Activated CD4-positive, alpha-beta T cell treated with anti-CD3 and anti-CD28 coated beads, Interleukin-2, amount 10 ng/mL, durations not matched to agents 24 days and 14 days (primary cell): ENCODE measurements around the gene MCF2L. TPM values are rescaled to one million over a fixed set of nuclear protein-coding genes. Genes with fewer than 3 reads are reported as not detected.
"Not testable (repeated sequence)": the region's sequence is repeated elsewhere in the genome, so short reads cannot be mapped to it uniquely, and the experiment has no call there.

Experiments used
- DNase-seq: peaks from one replicate; pipeline ENCODE4 v3.0.0; 2022
- H3K27ac Mint-ChIP-seq: one replicate; pipeline ENCODE4 v1.8.0; 2022; ENCODE audit warnings: mild to moderate bottlenecking, mixed read lengths
- H3K27me3 Mint-ChIP-seq: one replicate; pipeline ENCODE4 v1.8.0; 2022; ENCODE audit warnings: mixed read lengths
- H3K36me3 Mint-ChIP-seq: one replicate; pipeline ENCODE4 v1.8.0; 2022; ENCODE audit warnings: low read depth, mild to moderate bottlenecking, mixed read lengths
- H3K4me1 Mint-ChIP-seq: one replicate; pipeline ENCODE4 v1.8.0; 2021; ENCODE audit warnings: mixed read lengths
- H3K4me3 Mint-ChIP-seq: one replicate; pipeline ENCODE4 v1.8.0; 2022; ENCODE audit warnings: mild to moderate bottlenecking, moderate library complexity, mixed read lengths
- H3K9me3 Mint-ChIP-seq: one replicate; pipeline ENCODE4 v1.8.0; 2021; ENCODE audit warnings: mixed read lengths
- intact Hi-C: fragments of 100-400 bp; cut with micrococcal nuclease; formaldehyde crosslinking; loops from one replicate; pipeline ENCODE4 v1.15.1; 2023
- total RNA-seq: library from RNA; stranded (reverse); gene quantifications from 2 replicates; pipeline ENCODE4 v1.2.3, GENCODE V29; 2022

Gene MCF2L
- total RNA-seq, 1 donor from 2014 or later, result 0.09 TPM

GRCh38 chr13:113110048-113110851 is 141.2 kb downstream of the MCF2L start:
- intact Hi-C loops, result no loop called here
- Mint-ChIP-seq H3K4me3 (no peak overlapping the region), H3K9me3 (no peaks in the 10 kb centered on the region), H3K36me3 (peaks cover 4% of the 10 kb centered on the region), H3K27me3 (peaks cover 8% of the 10 kb centered on the region), H3K27ac (no peak overlapping the region), H3K4me1 (no peaks in the 10 kb centered on the region)
- DNase-seq, result no peak

GRCh38 chr13:113110852-113111315 is 141.9 kb downstream of the MCF2L start:
- H3K9me3 Mint-ChIP-seq, result no peaks in the 10 kb centered on the region
- H3K4me3 Mint-ChIP-seq, result no peak overlapping the region
- peaks cover 8% of the 10 kb centered on the region for H3K27me3 Mint-ChIP-seq
- no peak for DNase-seq
- peaks cover 4% of the 10 kb centered on the region for H3K36me3 Mint-ChIP-seq
- H3K4me1 Mint-ChIP-seq, result no peaks in the 10 kb centered on the region
- intact Hi-C loops, result no loop called here
- no peak overlapping the region for H3K27ac Mint-ChIP-seq

GRCh38 chr13:113111821-113112220 is 142.8 kb downstream of the MCF2L start:
- H3K36me3 Mint-ChIP-seq, H3K27me3 Mint-ChIP-seq, H3K9me3 Mint-ChIP-seq, H3K27ac Mint-ChIP-seq, H3K4me3 Mint-ChIP-seq, DNase-seq, intact Hi-C loops, H3K4me1 Mint-ChIP-seq: not testable (repeated sequence)

- H3K36me3 Mint-ChIP-seq, intact Hi-C loops, DNase-seq, H3K4me3 Mint-ChIP-seq, H3K27me3 Mint-ChIP-seq, H3K4me1 Mint-ChIP-seq, H3K27ac Mint-ChIP-seq, H3K9me3 Mint-ChIP-seq: not testable (repeated sequence)
These were observed 143.5 kb downstream of the MCF2L start for GRCh38 chr13:113112475-113112874.

- DNase-seq, result no peak
- H3K4me1 Mint-ChIP-seq, result no peaks in the 10 kb centered on the region
- H3K27me3 Mint-ChIP-seq, result peaks cover 8% of the 10 kb centered on the region
- H3K9me3 Mint-ChIP-seq, result no peaks in the 10 kb centered on the region
- H3K36me3 Mint-ChIP-seq, result peaks cover 3% of the 10 kb centered on the region
- intact Hi-C loops, result no loop called here
- H3K27ac Mint-ChIP-seq, result no peak overlapping the region
- H3K4me3 Mint-ChIP-seq, result no peak overlapping the region
These were observed 144.2 kb downstream of the MCF2L start for GRCh38 chr13:113112893-113113845.

GRCh38 chr13:113113846-113114271 is 144.8 kb downstream of the MCF2L start:
- Mint-ChIP-seq H3K27ac (no peak overlapping the region), H3K36me3 (peaks cover 3% of the 10 kb centered on the region), H3K4me3 (no peak overlapping the region), H3K27me3 (peaks cover 8% of the 10 kb centered on the region), H3K9me3 (no peaks in the 10 kb centered on the region), H3K4me1 (no peaks in the 10 kb centered on the region)
- intact Hi-C loops, result no loop called here
- DNase-seq, result no peak

- no peak for DNase-seq
- peaks cover 5% of the 10 kb centered on the region for H3K27me3 Mint-ChIP-seq
- H3K36me3 Mint-ChIP-seq, result no peaks in the 10 kb centered on the region
- no peak overlapping the region for H3K4me3 Mint-ChIP-seq
- intact Hi-C loops, result no loop called here
- H3K4me1 Mint-ChIP-seq, result no peaks in the 10 kb centered on the region
- no peak overlapping the region for H3K27ac Mint-ChIP-seq
- no peaks in the 10 kb centered on the region for H3K9me3 Mint-ChIP-seq
These were observed 145.7 kb downstream of the MCF2L start for GRCh38 chr13:113114511-113115362.

GRCh38 chr13:113115363-113116205 is 146.6 kb downstream of the MCF2L start:
- H3K27ac Mint-ChIP-seq, result no peak overlapping the region
- no peak for DNase-seq
- H3K4me3 Mint-ChIP-seq, result no peak overlapping the region
- H3K9me3 Mint-ChIP-seq, result no peaks in the 10 kb centered on the region
- H3K36me3 Mint-ChIP-seq, result no peaks in the 10 kb centered on the region
- peaks cover 5% of the 10 kb centered on the region for H3K27me3 Mint-ChIP-seq
- intact Hi-C loops, result no loop called here
- H3K4me1 Mint-ChIP-seq, result no peaks in the 10 kb centered on the region

GRCh38 chr13:113116206-113116800 is 147.3 kb downstream of the MCF2L start:
- Mint-ChIP-seq H3K4me3 (no peak overlapping the region), H3K4me1 (no peaks in the 10 kb centered on the region), H3K9me3 (no peaks in the 10 kb centered on the region), H3K36me3 (no peaks in the 10 kb centered on the region), H3K27me3 (peaks cover 2% of the 10 kb centered on the region), H3K27ac (no peak overlapping the region)
- intact Hi-C loops, result no loop called here
- DNase-seq, result no peak

- Mint-ChIP-seq H3K27ac (no peak overlapping the region), H3K4me3 (no peak overlapping the region), H3K9me3 (no peaks in the 10 kb centered on the region), H3K27me3 (peaks cover 2% of the 10 kb centered on the region), H3K4me1 (no peaks in the 10 kb centered on the region), H3K36me3 (no peaks in the 10 kb centered on the region)
- intact Hi-C loops, result no loop called here
- no peak for DNase-seq
These were observed 147.9 kb downstream of the MCF2L start for GRCh38 chr13:113116871-113117271.

- Mint-ChIP-seq H3K9me3 (no peaks in the 10 kb centered on the region), H3K4me3 (no peak overlapping the region), H3K36me3 (no peaks in the 10 kb centered on the region), H3K4me1 (no peaks in the 10 kb centered on the region), H3K27me3 (peaks cover 2% of the 10 kb centered on the region), H3K27ac (no peak overlapping the region)
- no peak for DNase-seq
- intact Hi-C loops, result no loop called here
These were observed 148.4 kb downstream of the MCF2L start for GRCh38 chr13:113117335-113117872.

- H3K27ac Mint-ChIP-seq, result no peak overlapping the region
- H3K4me1 Mint-ChIP-seq, result no peaks in the 10 kb centered on the region
- peaks cover 2% of the 10 kb centered on the region for H3K27me3 Mint-ChIP-seq
- H3K36me3 Mint-ChIP-seq, result no peaks in the 10 kb centered on the region
- H3K9me3 Mint-ChIP-seq, result no peaks in the 10 kb centered on the region
- intact Hi-C loops, result no loop called here
- DNase-seq, result no peak
- H3K4me3 Mint-ChIP-seq, result no peak overlapping the region
These were observed 148.9 kb downstream of the MCF2L start for GRCh38 chr13:113117911-113118260.
